Memory B cell (primary cell): Measurements from ENCODE around the gene NXF1.
"Not testable (repeated sequence)": the region's sequence is repeated elsewhere in the genome, so short reads cannot be mapped to it uniquely, and the experiment has no call there.

Experiments
- ATAC-seq: fragments of 150-1000 bp; cut with Tn5 transposase; 2 replicates; pipeline ENCODE4 v1.10.0; 2021; ENCODE audit warnings: low read depth, mild to moderate bottlenecking, moderate library complexity
- DNase-seq, 2 donors: peaks; one replicate each; pipeline ENCODE4 v3.0.0; 2022; ENCODE audit warnings: low spot score in 2 of 2
- H3K27ac Mint-ChIP-seq: one replicate; pipeline ENCODE4 v1.8.0; 2022; ENCODE audit warnings: mild to moderate bottlenecking, moderate library complexity, mixed read lengths
- H3K27me3 Mint-ChIP-seq: one replicate; pipeline ENCODE4 v1.8.0; 2022; ENCODE audit warnings: mixed read lengths
- H3K36me3 Mint-ChIP-seq: one replicate; pipeline ENCODE4 v1.8.0; 2022; ENCODE audit warnings: mild to moderate bottlenecking, mixed read lengths
- H3K4me1 Mint-ChIP-seq: one replicate; pipeline ENCODE4 v1.8.0; 2022; ENCODE audit warnings: mixed read lengths
- H3K4me3 Mint-ChIP-seq: one replicate; pipeline ENCODE4 v1.8.0; 2022; ENCODE audit warnings: mild to moderate bottlenecking, moderate library complexity, mixed read lengths
- H3K9me3 Mint-ChIP-seq: one replicate; pipeline ENCODE4 v1.8.0; 2022; ENCODE audit warnings: mixed read lengths

NXF1 gene

DNA sequence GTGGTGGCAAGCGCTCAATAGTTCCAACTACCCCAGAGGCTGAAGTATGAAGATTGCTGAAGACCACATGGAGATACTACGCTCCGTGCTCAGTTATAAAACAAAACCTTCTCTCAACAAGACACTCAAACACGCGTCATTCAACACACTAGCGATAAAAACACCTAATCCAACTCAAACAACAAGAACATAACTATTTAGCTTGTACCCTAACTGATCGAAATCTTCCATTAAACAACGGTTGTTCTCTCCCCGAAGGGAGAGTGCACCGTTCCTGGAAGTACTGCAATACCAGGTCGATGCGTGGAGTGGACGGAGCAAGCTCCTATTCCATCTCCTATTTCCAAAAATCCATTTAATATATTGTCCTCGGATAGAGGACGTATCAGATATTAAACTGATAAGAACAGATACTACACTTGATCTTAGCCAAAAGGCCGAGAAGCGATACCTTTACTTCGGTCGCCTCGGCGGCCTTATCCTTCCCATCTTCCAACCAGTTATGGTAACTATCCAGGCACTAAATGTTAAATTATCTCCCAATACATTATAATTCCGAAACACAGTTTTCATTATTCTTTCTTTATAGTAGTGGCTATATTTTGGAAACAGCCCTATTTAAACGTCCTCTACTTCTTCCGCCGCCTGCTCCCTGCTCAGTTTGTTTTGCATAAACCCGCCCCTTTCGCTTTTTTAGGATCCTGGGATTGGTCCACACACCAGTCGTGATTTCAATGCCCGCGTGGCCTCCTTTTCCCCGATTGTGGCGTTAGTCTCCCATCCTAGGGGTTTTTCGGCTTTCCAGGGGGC is 36.3 kb upstream of the NXF1 start:
- ATAC-seq (peak; percentile 54), DNase-seq (peak; percentile 90 to 93)
- Mint-ChIP-seq H3K9me3 (no peaks in the 10 kb centered on the region), H3K36me3 (peaks cover 8% of the 10 kb centered on the region), H3K27ac (no peak overlapping the region), H3K27me3 (no peaks in the 10 kb centered on the region), H3K4me3 (no peak overlapping the region), H3K4me1 (peaks cover 13% of the 10 kb centered on the region)

DNA sequence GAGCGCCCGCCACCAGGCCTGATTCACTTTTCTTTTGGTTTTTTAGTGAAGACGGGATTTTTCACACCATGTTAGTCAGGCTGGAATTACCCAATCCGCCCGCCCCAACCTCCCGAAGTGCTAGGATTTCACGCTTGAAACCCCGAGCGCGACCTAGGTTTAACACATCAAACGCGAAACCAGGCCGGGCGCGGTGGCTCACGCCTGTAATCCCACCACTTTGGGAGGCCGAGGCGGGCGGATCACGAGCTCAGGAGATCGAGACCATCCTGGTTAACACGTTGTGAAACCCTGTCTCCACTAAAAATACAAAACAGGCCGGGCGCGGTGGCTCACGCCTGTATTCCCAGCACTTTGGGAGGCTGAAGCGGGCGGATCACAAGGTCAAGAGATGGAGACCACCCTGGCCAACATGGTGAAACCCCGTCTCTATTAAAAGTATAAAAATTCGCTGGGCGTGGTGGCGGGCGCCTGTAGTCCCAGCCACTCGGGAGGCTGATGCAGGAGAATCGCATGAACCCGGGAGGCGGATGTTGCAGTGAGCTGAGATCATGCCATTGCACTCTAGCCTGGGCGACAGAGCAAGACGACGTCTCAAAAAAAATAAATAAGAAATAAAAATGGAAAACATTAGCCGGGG is 35.6 kb upstream of the NXF1 start:
- H3K27ac Mint-ChIP-seq, H3K27me3 Mint-ChIP-seq, H3K36me3 Mint-ChIP-seq, H3K4me3 Mint-ChIP-seq, H3K9me3 Mint-ChIP-seq: not testable (repeated sequence)
- DNase-seq (peak; percentile 71 to 78), ATAC-seq (peak; percentile 30)
- H3K4me1 Mint-ChIP-seq: peaks cover 14% of the 10 kb centered on the region

DNA sequence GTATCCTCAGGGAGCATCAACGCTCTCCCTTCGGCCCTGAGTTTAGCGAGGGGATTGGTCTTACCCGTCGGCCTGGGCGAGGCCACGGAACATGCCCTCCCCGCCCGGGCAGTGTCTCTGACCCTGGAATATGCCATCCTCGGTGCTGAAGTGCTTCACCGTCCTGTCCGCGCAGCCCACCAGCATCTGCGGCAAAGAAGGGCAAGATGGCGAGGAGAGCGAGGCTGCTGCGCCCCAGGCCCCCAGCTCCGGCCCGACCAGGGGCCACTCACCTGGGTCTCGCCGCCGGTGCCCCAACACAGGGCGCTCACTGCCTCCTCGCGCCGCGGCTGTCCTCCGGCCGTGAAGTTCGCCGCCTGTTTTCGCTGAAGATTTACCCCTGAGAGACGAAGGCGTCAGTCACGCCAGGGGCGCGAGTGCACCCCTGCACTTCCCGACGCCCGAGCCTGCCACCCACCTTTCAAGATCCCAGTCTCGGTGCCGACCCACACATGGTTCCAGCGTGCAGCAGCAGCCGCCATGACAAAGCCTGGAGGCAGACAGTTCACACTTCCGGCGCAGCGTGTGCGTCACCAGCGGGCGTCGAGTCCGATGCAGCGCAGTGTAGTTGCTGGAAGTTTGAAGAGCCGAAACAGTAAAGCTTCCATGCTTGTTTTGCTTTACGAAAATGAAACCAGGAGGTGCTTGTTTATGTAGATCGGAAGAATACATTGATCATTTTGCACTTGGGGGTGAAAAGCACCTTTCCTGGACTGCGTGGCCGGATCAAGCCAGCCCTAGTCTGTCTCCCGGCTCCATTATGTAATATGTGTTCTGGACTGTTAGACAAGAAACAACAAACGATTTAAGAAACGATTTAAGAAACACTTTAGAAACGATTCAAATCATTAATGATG is 34.1 kb upstream of the NXF1 start, which contains the start of gene WDR74:
WDR74 (minus strand) TSS at position 541 of the 896 bp plus-strand sequence; CDS start at position 521, 20 bp downstream.
- H3K27me3 Mint-ChIP-seq: no peaks in the 10 kb centered on the region
- H3K9me3 Mint-ChIP-seq: no peaks in the 10 kb centered on the region
- H3K27ac Mint-ChIP-seq: no peak within 1 kb of the TSS
- ATAC-seq (peak; percentile 52), DNase-seq (peak; percentile 80 to 84)
- peaks cover 17% of the 10 kb centered on the region for H3K4me1 Mint-ChIP-seq
- no peak within 1 kb of the TSS for H3K4me3 Mint-ChIP-seq
- peaks cover 16% of the 10 kb centered on the region for H3K36me3 Mint-ChIP-seq

DNA sequence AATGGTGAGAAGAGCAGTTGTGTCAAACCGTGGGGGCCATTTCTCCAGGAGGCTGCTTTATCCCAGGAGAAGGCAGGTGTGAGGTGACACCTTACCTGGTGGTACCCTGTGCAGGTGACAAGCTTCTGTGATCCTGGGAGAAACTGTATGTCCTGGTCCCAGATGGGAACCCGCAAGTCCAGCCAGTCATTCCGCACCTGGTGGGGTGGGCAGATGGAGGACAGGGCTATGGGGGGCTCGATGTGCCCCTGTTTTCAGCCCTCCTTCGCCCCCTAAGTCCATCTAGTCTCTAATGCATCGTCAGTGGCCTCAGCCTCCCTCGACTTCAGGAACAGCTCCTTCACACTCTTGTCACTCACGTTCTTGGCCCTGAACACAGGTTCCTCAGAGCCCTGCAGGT is 30.1 kb upstream of the NXF1 start:
- no peak overlapping the region for H3K27ac Mint-ChIP-seq
- H3K4me1 Mint-ChIP-seq: peaks cover 30% of the 10 kb centered on the region
- no peak for ATAC-seq
- no peak for DNase-seq
- no peak overlapping the region for H3K4me3 Mint-ChIP-seq
- no peaks in the 10 kb centered on the region for H3K9me3 Mint-ChIP-seq
- peaks cover 20% of the 10 kb centered on the region for H3K36me3 Mint-ChIP-seq
- H3K27me3 Mint-ChIP-seq: no peaks in the 10 kb centered on the region

DNA sequence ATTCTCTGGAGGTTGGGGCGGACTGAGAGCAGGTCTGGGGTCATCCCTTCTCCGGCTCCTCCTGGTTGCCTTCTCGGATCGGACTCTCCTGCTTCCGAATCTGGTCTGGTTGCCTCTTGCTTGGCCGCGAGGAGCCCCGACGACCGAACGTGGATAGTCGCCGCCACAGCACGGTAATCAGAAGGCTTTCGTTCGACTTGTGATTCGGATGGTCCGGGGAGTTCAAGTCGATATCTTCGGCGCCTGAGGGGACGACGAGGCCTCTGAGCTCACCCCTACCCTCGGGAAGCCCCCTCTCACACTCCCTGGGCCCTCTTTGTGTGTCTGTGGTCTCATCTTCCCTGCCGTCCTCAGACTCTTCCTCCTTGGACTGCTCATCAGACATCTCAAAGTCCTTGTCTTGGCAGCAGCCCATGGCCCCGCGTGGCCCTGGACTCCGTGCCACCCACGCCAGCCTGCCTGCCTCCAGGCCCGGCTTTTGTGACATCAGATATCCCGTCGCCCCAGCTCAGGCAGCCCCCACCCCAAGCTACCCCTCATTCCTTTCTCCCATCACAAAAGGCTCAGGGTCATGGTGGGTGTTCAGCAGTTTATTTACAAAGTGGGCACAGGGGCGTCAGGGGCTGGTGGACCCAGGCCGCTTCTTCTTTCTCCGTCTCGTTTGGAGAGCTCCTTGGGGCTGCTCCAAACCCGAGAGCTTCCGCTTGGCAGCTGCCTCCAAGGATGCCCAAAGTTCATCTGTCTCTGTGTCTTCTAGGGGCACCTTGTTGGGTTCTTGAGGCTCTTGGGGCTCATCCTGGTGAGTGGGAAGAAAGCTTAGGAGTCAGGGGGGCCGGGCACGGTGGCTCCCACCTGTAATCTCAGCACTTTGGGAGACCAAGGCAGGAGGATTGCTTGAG is 27.3 kb upstream of the NXF1 start, which contains the start of gene TEX54:
TEX54 (minus strand) TSS at position 506 of the 899 bp plus-strand sequence.
- Mint-ChIP-seq H3K4me1 (peaks cover 28% of the 10 kb centered on the region), H3K36me3 (peaks cover 20% of the 10 kb centered on the region), H3K4me3 (peak within 1 kb of the TSS; percentile 88), H3K9me3 (no peaks in the 10 kb centered on the region), H3K27ac (peak within 1 kb of the TSS; percentile 95), H3K27me3 (no peaks in the 10 kb centered on the region)
- DNase-seq (no peak), ATAC-seq (peak; percentile 2)

DNA sequence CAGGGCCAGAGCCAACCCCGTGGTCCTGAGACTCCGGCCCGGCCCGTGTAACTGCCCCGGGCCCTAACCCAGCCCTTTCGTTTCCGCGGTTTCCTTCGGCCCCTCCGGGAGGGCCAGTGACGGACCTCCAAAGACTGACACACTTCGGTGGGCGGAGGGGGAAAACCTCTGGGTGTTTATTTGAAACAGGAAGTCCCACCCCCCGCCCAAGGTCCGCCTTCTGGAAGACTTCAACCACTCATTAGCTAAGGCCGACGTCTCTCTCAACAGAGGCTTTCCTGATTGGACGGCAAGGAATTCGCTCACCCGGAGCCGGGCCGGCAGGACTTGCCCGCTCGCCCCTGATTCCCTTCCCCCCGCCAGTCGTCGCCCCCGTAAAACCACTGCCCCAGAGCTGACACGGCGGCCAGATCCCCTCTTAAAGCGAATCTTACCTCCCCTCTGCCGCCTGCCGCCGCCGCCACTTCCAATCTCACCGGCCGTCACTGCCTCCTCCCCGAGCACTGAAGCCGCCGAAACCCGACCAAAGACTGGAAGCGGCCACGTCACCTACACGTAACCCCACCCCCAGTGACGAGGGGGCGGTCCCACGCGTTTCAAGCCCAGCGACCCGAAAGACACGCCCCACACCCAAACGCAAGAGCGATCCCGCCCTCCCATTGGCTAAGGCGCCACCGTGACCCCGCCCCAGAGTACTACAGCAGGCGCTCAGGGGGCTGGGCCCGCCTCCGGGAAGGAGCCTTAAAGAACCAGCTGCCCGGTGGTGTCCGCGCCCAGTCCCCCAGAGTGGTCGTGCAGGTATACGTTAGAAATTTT is 26.5 kb upstream of the NXF1 start, which contains the start of gene STX5:
STX5 (minus strand) TSS at position 532 of the 816 bp plus-strand sequence. CDS start 808 bp downstream, outside the sequence.
- Mint-ChIP-seq H3K27me3 (no peaks in the 10 kb centered on the region), H3K9me3 (no peaks in the 10 kb centered on the region), H3K36me3 (peaks cover 21% of the 10 kb centered on the region), H3K27ac (peak within 1 kb of the TSS; percentile 95), H3K4me1 (peaks cover 30% of the 10 kb centered on the region), H3K4me3 (peak within 1 kb of the TSS; percentile 88)
- DNase-seq: peak; percentile 98 to 99
- peak; percentile 88 for ATAC-seq

DNA sequence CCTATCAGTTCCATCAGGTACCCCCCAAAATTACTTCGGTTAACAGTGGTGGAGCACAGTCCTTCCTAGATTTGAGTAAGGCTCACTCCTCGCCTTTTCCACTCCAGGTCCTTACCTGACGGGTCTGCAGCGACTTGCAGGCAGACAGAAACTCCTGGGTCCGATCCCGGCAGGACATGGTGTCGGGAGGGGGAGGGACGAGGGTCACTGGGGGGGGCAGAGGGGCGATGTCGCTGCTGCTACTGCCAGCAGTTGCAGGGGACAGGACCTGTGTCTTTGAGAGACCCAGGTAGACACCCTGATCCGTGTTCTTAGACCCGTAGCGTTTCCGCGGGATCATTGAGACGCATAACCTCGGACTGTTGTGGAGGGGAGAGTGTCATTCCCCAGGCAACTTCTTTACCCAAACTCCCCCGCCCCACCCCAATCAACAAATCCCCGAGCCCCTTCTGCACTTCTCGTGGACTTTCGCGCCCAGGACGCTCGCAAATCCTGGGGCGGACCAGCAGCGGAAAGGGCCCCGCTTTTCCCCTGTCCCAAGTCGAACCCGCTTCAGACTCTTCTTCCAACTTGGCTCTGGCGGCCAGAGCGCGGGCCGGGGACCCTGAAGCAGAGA is 25.8 kb upstream of the NXF1 start:
- peak overlapping the region; percentile 95 for H3K27ac Mint-ChIP-seq
- peaks cover 18% of the 10 kb centered on the region for H3K36me3 Mint-ChIP-seq
- ATAC-seq (no peak), DNase-seq (no peak)
- peaks cover 27% of the 10 kb centered on the region for H3K4me1 Mint-ChIP-seq
- H3K27me3 Mint-ChIP-seq: no peaks in the 10 kb centered on the region
- H3K4me3 Mint-ChIP-seq: peak overlapping the region; percentile 88
- no peaks in the 10 kb centered on the region for H3K9me3 Mint-ChIP-seq

DNA sequence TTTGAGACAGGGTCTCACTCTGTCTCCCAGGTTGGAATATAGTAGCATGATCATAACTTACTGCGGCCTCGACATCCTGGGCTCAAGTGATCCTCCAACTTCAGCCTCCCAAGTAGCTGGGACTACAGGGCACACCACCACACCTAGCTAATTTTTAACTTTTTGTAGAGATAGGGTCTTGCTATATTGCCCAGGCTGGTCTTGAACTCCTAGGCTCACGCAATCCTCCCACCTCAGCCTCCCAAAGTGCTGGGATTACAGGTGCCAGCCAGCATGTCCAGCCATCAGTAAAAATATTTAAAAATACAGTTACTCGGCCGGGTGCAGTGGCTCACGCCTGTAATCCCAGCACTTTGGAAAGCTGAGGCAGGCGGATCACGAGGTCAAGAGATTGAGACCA is 22.9 kb upstream of the NXF1 start:
- Mint-ChIP-seq H3K36me3 (peaks cover 20% of the 10 kb centered on the region), H3K4me1 (peaks cover 19% of the 10 kb centered on the region)
- ATAC-seq, H3K4me3 Mint-ChIP-seq, H3K27me3 Mint-ChIP-seq, H3K27ac Mint-ChIP-seq, H3K9me3 Mint-ChIP-seq, DNase-seq: not testable (repeated sequence)

DNA sequence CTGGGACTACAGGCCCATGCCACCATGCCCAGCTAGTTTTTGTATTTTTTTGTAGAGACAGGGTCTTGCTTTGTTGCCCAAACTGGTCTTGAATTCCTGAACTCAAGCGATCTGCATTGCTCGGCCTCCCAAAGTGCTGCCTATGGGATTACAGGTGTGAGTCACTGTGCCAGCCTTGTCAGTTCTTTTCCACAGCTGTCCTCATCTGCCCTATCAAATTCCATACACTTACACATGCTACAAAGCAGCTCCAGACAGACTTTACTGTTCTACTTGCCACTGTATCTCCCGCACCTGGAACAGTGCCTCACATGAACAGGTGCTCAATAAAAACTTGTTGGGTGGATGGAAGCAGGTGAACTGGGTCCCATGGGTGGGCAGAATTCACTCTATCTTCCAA is 18.4 kb upstream of the NXF1 start:
- Mint-ChIP-seq H3K4me1 (peaks cover 4% of the 10 kb centered on the region), H3K27me3 (no peaks in the 10 kb centered on the region), H3K4me3 (no peak overlapping the region), H3K36me3 (peaks cover 28% of the 10 kb centered on the region), H3K9me3 (no peaks in the 10 kb centered on the region), H3K27ac (peak overlapping the region; percentile 0)
- no peak for DNase-seq
- ATAC-seq: no peak

DNA sequence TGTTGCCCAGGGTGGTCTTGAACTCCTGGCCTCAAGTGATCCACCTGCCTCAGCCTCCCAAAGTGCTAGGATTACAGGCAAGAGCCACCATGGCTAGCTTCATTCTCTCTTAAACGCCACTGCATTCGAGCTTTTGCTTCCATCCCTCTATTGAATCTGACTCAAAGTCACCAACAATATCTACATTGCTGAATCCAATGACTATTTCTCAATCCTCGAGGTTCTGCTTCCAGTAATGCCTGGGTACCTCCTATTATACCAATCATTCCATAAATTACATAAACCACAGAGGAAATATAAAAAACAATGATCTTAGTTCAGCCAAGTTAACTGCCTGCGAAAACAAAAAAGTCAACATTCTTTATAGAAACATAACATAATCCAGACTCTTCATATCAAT is 11.9 kb upstream of the NXF1 start:
- Mint-ChIP-seq H3K9me3 (no peaks in the 10 kb centered on the region), H3K27ac (no peak overlapping the region), H3K27me3 (no peaks in the 10 kb centered on the region), H3K36me3 (peaks cover 10% of the 10 kb centered on the region), H3K4me1 (no peaks in the 10 kb centered on the region), H3K4me3 (no peak overlapping the region)
- ATAC-seq: no peak
- DNase-seq: no peak

DNA sequence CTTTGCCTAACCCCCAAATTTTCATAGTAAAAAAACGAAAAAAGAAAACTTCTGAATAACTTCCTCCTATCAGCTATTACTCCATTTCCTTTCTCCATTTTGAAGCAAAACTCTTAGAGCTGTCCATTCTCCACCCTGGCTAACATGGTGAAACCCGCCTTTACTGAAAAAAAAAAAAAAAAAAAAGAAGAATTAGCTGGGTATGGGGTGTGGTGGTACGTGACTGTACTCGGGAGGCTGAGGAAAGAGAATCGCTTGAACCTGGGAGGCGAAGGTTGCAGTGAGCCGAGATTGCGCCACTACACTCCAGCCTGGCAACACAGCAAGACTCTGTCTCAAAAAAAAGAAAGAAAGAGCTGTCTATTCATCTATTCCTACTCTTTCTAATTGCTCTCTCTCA is 11.3 kb upstream of the NXF1 start:
- H3K27ac Mint-ChIP-seq: no peak overlapping the region
- H3K36me3 Mint-ChIP-seq: peaks cover 10% of the 10 kb centered on the region
- H3K9me3 Mint-ChIP-seq: no peaks in the 10 kb centered on the region
- ATAC-seq (no peak), DNase-seq (no peak)
- H3K4me1 Mint-ChIP-seq: no peaks in the 10 kb centered on the region
- no peak overlapping the region for H3K4me3 Mint-ChIP-seq
- no peaks in the 10 kb centered on the region for H3K27me3 Mint-ChIP-seq

DNA sequence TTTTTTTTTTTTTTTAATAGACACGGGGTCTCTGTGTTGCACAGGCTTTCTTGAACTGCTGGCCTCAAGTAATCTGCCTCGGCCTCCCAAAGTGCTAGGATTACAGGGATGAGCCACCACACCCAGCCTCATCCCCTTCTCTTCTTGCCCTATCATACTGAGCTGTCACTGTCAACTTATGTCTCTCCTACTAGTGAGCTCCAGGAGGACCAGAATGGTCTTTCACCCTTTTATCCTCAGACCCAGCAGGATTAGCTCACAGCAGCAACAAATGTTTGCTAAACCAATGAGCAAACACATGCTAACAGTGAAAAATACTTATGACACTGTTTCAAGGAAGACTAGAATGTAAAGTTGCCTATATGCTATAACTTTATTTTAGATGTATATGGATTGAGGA is 6.4 kb upstream of the NXF1 start:
- no peak for ATAC-seq
- peaks cover 5% of the 10 kb centered on the region for H3K4me1 Mint-ChIP-seq

More for the DNA sequence above, 6.4 kb upstream of the NXF1 start:
- no peak for DNase-seq
- Mint-ChIP-seq H3K4me3 (no peak overlapping the region), H3K27ac (no peak overlapping the region), H3K9me3 (no peaks in the 10 kb centered on the region), H3K36me3 (peaks cover 1% of the 10 kb centered on the region), H3K27me3 (no peaks in the 10 kb centered on the region)
